Cerebellar nuclear complex (tissue), 1 donor: ENCODE data around the gene RNF187.

Experiments
- DNase-seq, 2 experiments: peaks; one replicate each; lab custom pipeline; 2025; lab: John Stamatoyannopoulos, UW

Gene RNF187

DNA sequence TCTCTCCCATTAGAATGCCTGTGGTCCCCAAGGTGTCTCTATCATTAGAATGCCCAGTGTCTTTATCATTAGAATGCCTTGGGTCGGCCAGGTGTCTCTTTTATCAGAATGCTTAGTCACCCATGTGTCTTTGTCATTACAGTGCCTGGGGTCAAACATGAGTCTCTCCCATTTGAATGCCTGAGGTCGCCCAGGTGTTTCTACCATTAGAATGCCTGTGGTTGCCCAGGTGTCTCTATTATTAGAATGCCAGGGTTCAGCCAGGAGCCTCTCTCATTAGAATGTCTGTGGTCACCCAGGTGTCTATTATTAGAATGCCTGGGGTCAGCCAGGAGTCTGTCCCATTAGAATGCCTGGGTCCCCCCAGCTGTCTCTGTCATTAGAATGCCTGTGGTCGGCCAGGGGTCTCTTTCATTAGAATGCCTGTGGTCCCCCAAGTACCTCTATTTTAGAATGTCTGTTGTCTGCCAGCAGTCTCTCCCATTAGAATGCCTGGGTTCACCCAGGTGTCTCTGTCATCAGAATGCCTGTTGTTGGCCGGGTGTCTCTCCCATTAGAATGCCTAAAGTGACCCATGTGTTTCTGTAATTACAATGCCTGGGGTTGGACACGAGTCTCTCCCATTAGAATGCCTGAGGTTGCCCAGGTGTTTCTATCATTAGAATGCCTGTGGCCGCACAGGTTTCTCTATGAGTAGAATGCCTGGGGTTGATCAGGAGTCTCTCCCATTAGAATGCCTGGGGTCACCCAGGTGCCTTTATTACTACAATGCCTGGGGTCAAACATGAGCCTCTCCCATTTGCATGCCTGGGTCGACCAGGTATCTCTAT lies 57.1 kb downstream of the RNF187 start:
- DNase-seq: no peak

DNA sequence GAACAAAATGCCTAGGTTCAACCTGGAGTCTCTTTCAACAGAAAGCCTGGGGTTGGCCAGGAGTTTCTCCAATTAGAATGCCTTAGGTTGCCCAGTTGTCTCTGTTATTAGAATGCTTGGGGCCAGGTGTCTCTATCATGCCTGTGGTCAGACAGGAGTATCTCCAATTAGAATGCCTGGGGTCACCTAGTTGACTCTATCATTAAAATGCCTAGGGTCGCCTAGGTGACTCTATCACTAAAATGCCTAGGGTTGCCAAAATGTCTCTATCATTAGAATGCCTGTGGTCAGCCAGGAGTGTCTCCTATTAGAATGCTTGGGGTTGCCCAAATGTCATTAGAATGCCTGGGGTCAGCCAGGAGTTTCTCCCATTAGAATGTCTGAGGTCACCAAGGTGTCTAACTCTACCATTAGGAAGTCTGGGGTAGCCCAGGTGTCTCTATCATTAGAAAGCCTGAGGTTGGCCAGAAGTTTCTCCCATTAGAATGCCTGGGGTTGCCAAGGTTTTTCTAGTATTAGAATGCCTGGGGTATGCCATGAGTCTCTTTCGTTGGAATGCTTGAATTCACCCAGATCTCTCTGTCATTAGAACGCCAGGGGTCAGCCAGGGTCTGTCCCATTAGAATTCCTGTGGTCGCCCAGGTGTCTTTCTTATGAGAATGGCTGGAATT lies 57.9 kb downstream of the RNF187 start:
- no peak for DNase-seq
